GM21367 (cell line): Measurements from ENCODE around the gene CHST7.
A peak's percentile ranks its signal among the peaks of the same experiment; 100 is the strongest.

ENCODE experiments used
- ATAC-seq: cut with Tn5 transposase; IDR thresholded peaks from one replicate; pipeline ENCODE4 v1.9.1; 2021; ENCODE audit not compliant: unreplicated experiment

The CHST7 gene

DNA sequence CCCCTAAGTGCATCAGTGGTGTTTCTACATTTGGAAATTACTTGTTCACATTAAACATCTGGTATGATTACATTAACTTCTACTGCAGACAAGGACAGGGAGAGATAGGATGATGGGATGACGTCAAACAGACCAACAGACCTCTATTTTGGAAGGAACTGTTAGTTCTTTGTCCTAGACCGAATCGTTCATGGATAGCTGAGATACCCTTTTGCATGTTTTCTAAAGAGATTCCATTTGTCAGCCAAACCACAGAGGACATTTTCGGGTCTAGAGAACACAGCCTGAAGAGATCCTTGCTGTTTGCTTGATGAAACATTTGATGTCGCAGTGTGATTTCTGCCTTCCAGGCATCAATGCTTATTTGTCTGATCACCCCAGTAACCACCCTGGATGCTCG, 27.7 kb downstream of the CHST7 start:
- ATAC-seq = no peak

DNA sequence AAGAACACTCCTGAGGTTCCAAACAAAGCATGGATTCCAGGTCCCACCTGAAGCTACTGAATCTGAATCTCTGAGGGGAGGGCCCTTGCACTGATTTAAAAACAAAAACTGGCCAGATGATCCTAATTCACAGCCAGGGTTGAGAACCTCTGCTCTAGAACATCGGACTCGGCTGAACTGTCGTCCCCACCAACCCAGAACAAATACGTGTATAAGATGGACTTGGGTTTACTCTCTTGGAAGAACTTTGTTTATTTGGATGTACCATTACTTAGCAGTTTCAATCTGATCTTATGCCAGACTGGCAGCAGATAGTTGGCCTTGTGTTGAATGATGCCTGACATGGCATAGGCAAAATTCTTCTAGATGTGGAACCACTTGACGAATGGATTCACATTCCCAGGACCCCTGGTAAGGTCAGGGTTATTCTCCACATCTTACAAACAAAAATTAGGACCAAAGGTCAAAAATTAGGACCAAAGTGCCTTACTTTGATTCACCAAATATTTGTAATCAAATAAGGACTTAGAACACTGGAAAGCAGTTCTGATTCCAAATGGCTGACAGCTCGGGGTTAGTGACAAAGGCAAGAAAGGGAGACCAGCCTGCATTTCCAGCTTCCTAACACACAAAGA, 29.0 kb downstream of the CHST7 start:
- ATAC-seq = no peak

DNA sequence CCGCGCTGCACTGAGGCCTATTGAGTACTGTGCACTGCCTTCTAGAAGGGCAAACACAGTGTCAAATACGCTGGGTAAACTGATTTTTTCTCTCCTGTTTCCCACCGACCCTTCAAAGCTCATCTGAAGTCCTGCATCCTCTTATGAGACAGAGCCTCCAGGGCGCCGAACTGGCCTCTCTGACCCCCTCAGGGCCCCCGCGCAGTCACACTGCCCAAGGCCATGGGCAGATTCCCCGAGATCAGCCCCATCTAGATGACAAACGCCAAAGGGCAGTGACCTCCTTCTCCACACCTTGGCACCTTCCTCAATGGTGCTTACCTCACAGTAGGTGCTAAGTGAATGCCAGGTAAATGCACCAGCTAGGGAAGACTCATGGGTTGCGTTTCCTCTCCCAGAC, 34.4 kb downstream of the CHST7 start:
- no peak for ATAC-seq

DNA sequence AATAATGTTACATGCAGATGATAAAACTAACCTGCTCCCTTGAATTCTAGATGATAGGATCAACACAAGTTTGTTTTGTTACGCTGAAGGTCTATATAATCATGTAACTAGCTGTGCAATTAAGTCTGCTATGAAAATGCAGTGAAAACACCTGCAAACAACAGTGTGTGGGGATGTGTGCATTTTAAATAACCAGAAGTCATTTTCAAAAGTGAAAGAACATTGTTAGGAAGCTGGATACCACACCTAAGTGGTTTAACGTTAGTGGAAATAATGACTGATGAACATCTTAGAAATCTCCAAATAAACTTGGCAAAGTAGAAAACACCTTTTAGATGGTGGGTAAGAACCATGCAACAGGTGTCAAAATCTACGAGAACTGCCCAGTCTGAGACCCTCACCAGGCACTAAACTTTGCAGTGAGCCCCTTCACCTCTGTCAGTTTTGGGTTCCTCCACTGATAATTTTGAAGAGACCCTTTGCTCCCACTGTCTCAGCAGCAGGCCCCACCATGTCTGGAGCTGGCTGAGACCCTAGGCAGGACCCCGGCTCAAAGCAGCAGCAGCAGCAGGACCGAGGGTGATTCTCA, 36.6 kb downstream of the CHST7 start:
- ATAC-seq = no peak

DNA sequence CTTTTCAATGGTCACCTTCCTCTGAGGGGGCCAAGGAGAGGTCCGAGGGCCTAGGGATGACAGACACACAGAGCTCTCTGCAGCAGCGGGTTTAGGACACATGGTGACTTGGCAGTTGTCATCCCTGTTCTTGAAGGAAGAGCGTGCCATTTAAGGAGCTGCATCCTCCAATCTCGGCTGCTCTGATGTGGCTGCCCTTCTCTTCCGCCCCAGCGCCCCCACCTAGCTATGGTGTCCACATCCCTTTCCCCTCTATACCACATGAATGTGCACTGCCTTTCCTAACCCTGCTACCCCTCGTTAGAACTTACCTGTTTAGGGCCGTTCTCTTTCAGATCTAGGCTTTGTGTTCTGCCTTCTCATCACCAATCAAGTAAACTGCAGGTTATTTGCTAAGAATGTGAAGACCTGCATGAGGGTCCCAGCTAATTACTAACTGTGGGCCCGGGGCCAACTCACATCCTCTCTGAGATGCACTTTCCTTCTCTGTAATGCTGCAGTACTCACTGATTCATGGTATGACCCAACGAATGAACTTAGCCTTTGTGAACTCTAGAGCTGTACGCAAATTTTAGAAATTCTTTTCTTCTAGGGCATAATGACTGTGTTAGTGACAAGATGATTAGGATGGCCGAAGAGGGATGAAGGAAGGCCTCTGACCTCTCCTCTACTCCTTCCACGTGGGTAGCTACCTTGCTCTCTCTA, 38.2 kb downstream of the CHST7 start:
- no peak for ATAC-seq

DNA sequence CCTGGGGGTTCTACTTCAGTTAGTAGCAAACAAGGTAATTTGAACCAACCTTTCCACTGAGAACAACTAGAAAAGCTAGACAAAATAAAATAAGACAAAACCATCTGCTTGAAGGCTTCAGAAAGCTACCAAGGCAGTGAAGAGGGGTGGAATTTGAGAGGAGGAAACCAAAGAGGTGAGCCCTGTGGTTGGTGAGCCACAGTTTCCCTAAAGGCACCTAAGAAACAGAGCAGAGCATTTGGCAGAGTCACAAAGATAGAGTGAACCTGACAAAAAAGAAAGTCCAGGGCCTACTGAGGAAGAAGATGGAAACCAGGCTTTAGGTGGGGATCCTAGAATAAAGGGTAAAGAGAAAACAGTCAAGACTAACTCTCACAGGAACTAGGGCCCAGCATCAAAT, 44.3 kb downstream of the CHST7 start:
- no peak for ATAC-seq

DNA sequence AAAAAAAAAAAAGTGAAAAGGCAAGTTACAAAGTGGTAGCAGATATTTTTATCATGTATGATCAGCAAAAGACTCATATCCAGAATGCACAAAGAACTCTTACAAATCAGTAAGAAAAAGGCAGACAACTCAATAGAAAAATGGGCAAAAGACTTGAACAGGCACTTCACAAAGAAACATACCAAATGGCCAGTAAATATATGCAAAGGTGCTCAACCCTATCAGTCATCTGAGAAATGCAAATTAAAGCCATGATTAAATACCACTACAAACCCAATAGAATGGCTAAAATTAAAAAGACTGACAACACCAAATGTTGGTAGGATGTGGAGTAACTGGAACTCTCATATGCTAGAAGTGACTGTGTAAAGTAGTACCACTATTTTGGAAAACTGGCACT, 45.4 kb downstream of the CHST7 start:
- no peak for ATAC-seq

DNA sequence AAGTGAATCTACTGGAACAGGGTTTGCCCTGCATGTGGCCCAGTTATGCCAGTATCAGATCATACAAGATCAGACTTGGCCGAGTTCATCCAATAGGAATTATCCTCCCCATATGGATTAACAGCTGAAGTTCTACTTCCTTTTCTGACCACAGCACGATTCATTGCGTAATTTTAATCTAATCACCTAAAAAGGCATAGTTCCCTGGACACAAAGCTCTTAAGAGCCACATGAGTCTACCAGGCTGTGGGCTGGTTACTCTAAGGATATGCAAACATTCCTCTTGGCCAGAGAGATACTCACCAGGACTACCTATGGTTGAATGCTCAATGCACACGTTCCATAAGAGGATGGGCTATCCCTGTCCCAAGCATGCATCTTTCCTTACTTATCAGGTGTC, 46.9 kb downstream of the CHST7 start:
- no peak for ATAC-seq

DNA sequence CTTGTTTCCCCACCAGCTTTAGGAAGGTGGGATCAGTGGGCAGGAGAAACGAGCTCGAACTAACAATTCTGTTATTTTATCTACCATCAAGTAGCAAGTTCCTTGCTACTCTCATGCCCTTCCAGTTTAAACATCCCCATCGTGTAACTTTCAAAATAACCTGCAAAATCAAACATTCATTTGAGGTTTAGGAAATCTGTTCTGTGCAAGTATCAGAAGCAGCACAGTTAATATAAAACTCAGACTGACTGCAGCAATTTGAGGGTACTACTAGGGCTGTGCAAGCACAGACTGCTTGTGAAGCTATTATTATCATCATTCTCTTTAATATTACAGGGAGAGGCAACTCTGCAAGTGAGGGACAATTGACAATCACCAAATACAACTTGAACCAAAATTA, 48.0 kb downstream of the CHST7 start:
- ATAC-seq = no peak

DNA sequence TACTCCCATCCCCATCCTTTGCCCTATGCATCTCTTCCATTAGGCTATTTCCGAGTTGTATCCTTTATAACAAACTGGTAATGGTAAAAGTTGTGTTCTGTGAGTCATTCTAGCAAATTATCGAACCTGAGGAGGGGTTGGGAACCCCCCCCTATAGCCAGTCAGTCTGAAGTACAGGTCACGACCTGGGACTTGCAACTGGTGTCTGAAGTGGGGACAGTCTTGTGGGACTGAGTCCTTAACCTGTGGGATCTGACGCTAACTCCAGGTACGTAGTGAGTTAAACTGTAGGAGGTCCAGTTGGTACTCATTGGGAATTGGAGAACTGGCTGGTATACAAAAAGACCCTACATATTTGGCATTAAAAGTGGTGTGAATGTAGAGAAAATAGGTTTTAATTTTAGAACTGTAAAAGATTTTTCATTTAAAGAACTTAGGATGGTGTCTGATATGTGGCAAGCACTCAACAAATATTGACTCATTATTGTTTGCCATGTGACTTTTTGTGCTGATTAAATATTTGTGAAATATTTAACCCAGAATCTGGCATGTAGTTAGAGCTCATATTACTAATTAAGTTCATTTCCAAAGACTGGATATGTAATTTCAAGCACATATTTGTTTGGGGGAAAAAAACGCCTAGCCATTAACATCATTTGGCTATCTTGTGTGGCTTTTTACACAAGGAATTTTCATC, 50.7 kb downstream of the CHST7 start:
- no peak for ATAC-seq

DNA sequence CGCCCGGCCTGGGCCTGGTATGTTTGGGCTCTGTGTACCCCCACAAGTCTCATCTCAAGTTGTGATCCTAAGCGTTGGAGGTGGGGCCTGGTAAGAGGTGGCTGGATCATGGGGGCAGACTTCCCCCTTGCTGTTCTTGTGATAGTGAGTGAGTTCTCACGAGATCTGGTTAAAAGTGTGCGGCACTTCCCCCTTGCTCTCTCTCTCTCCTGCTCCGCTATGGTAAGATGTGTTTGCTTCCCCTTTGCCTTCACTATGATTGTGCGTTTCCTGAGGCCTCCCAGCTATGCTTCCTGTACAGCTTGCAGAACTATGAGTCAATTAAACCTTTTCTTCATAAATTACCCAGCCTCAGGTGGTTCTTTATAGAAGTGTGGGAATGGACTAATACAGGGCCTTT, 53.0 kb downstream of the CHST7 start:
- no peak for ATAC-seq

DNA sequence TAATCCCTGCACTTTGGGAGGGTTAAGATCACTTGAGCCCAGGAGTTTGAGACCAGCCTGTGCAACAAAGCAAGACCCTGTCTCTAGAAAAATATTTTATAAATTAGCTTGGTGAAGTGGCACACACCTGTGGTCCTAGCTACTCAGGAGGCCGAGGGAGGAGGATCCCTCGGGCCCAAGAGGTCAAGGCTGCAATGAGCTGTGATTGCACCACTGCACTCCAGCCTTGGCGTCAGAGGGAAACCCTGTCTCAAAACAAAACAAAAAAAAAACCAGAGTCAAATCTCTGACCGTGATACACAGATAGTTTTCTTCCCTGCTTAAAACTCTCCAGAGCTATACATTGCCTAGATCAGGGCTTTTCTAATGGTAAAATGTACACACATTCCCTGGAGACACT, 53.5 kb downstream of the CHST7 start:
- no peak for ATAC-seq

DNA sequence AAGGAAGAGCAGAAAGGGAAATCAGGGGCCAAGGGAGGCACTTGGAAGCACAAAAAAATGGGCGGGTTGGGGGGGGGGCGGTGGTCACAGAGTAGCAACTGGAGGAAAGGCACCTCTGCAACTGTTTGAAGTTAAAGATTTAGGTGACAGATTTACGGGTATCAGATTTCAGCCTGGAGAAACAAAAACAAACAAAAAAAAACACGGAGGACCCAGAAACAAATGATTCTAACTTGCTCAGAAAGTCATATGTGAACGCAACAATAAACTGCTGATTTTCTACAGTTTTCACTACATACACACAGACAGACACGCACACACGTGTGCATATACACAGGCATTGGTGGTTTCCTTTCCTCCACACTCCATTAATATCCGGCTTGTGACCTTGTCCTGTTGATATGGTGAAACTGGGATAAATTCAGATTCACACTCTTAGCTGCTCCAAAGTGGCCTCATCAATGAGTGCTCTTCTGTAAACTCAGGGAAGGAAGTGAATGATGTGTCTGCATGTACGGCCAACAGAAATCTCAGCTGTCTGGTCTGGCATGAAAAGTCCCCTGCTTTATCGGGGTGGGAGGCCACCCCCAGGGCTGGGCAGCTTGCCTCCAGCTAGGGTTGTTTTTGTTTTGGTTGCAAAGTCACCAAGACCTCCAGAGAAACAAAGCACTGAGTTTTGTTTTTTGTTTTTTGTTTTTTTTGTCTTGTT, 54.3 kb downstream of the CHST7 start:
- no peak for ATAC-seq

DNA sequence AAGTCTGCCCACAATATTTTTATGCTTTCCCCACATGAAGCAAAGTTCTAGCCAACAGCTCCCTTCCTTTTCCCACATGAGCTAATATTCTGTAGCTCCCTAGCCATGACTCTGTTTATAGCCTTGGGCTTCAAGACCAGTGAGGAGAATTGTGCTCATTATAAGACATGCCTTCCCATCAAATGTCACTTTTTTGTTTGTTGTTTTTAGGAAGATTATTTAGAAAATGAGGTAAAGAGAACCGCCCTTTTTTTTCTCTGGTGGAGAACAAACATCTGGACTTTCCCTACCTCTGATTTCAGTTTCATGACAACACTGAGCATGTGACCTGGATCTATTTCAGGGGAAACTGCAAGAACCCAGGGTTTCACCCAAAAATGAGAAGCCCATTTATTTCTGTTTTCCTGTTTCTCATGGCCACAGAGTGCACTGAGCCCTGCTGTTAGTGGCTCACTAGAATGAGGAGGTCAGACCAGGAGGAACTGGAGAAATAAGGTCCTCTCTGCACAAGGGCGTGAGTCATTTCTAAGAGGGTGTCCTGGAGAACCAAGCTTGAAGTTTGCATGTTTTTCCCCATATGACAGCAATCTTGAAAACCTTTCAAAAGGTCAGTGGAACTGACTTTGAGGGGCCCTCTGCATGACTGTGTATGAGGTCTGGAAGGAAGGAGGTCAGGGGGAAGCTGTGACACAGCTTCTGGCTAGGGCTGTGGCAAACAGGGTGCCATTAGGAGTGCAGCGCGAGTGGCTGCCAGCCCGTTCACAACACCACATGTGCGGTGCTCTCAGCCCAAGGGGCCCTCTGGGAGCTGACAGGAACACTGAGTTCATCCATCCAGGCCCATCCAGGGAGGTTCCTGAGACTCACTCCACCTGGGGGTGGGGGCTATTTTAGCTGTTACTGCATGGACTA, 55.2 kb downstream of the CHST7 start:
- ATAC-seq = peak; percentile 73

DNA sequence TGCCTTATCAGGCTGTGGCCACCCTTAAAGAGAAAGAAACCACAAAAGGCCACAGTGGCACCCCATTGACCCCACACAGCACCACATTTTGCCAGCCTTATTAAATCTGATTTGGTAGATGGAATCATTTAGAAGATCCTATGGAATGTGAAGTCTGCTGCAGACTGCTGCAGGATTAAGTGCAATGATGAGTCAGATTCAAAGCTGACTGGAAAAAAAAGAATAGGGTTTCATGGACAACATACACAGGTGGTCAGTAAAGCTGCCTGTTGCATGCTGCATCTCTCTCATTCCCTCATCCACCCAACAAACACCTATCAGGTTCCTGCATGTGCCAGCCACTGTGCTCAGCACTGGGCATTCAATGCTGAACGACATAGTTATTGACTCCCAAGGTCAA, 56.6 kb downstream of the CHST7 start:
- ATAC-seq = no peak

DNA sequence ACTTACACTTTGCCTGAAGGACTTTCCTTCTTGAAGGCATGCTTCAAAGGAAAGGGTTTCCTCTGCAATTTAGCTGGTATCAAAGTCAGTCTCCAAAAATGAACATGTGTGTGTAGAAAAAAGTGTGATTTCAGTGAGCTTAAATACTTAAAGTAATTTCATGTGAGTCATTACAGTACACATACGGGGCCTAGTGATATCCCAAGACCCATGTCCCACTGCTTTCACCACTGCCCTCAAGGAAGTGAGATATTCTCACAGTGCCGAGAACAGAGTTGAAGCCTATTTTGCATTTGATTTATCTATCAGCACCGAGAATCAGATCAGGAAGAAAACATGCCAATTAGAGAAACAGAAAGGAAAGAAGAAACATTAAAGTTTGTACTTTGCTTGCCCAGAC, 61.0 kb downstream of the CHST7 start:
- ATAC-seq = no peak

DNA sequence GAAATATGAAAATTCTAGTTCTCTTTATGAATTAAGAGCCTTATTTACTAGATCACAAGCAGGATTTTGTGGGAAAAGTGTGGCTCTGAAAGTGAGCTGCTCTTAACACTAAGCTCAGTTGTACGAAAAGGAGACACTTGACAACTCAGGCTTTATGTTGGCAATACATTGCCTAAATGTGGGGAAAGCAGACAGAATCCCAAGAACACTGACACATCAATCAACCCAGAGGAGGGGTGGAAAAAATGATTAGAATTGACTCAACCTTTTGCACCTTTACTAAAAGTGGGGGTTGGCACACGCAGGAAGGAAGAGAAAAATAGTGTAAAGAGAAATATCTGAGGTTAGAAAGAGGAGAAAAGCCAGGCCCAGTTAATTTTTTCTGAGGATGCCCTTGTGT, 61.6 kb downstream of the CHST7 start:
- no peak for ATAC-seq

DNA sequence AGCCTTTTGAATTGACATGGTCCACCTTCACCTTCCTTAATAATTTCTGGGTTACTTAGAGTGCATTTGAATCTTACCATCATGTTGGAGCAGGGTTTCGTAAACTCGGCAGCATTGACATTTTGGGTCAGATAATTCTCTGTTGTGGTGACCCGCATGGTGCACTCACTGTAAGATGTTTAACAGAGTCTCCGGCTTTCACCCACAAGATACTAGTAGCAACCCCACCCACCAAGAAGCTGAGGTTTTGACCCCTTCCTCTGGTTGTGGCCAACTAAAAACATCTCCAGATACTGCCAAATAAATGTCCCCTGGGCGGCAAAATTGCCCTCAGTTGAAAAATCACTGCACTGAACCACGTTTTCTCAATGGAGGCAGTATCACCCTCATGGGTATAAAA, 62.7 kb downstream of the CHST7 start:
- ATAC-seq = no peak

DNA sequence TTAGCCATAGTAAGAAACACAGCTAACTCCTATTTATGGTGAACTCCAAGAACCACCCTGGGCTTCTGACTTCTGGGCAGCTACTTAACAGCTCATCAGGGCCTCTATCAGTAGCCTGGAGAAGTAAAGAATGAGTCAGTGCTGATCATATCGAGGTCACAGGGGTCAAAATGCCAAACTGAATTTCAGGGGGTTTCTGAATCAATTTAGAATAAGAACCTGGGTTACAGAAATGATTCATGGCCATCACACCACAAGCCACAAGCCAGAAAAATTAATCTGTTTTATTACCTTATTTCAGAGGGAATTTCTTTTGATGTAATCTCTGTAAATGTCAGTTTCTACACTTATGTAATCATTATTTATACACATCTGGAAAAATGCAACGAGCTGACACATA, 64.4 kb downstream of the CHST7 start:
- ATAC-seq = no peak

DNA sequence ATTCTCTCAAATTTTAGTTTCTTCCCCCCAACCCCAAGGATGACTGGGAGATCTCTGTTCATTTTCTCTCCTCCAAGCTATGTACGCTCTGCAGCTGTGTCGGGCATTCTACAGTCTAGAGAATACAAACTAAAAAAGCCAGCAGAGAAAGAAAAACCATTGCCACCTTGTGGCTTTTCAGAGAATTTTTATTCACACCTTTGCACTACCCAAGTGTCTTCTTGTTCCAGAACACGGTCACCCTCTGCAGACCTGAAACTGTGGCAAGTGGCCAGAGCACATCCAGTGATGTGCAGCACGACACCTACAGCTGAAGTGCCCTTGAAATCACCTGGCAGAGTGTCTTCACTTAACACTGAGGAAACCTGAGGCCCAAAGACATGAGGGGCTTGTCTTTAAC, 68.6 kb downstream of the CHST7 start:
- no peak for ATAC-seq
